ENCODE results near the gene SRI. TPM values are rescaled to one million over a fixed set of nuclear protein-coding genes. Genes with fewer than 3 reads are reported as not detected.

The SRI gene
- total RNA-seq, 1 donor from 2014 or later = 16.7 TPM

DNA sequence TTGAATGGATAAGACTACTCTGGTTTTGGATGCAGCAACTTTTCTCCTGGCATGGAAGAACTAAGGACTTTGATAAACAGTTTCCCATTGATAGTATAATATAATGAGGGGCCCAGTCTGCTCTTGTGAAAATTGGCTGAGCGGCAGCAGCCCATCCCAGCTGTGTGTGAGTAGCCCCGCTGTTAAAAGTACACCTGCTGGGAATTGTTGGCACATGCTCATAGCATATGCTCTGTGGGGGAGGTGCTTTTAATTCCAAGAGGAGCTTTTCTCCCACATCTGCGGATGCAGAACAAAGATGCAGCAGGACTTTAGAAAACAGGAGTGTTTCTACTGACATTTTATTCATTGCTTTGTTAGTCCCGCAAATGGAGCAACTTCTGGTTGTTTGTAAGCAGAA is 19.0 kb downstream of the SRI start:
- H3K4me1 ChIP-seq = no peaks in the 10 kb centered on the region
- TF ChIP-seq, protein P1, sequence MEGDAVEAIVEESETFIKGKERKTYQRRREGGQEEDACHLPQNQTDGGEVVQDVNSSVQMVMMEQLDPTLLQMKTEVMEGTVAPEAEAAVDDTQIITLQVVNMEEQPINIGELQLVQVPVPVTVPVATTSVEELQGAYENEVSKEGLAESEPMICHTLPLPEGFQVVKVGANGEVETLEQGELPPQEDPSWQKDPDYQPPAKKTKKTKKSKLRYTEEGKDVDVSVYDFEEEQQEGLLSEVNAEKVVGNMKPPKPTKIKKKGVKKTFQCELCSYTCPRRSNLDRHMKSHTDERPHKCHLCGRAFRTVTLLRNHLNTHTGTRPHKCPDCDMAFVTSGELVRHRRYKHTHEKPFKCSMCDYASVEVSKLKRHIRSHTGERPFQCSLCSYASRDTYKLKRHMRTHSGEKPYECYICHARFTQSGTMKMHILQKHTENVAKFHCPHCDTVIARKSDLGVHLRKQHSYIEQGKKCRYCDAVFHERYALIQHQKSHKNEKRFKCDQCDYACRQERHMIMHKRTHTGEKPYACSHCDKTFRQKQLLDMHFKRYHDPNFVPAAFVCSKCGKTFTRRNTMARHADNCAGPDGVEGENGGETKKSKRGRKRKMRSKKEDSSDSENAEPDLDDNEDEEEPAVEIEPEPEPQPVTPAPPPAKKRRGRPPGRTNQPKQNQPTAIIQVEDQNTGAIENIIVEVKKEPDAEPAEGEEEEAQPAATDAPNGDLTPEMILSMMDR (IDR thresholded peaks at IDR 0.05) = no peak
- no peak overlapping the region for H3K4me3 ChIP-seq
- no peaks in the 10 kb centered on the region for H3K27me3 ChIP-seq
- intact Hi-C loops (cut with DNase I) = no loop called here
- no peaks in the 10 kb centered on the region for H3K9me3 ChIP-seq
- no peak overlapping the region for H3K27ac ChIP-seq
- no peak for DNase-seq (ENCODE audit: low spot score in 2 of 2)
- H3K36me3 ChIP-seq = peaks cover 20 to 28% of the 10 kb centered on the region in 2 donors

DNA sequence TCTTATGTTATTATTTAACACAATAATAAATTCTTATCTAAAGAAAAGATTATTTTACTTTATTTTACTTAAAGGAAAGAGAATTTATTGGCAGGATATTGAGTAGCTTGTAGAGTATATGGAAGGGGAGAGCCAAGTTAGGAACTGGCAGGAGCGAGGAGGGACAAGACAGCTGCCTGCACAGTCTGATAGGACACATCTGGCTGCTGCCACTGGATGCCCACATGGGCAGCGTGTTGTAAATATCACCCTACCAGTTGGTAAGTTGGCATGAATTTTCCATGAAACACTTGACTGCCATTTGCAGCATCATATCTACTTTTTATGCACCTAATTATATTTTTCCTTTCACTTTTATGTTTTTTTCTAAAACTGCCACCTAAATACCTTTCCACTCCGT is 19.6 kb downstream of the SRI start:
- intact Hi-C loops (cut with DNase I) = no loop called here
- H3K4me3 ChIP-seq = no peak overlapping the region
- peaks cover 17 to 25% of the 10 kb centered on the region in 2 donors for H3K36me3 ChIP-seq
- DNase-seq (ENCODE audit: low spot score in 2 of 2) = no peak
- H3K4me1 ChIP-seq = no peaks in the 10 kb centered on the region
- no peaks in the 10 kb centered on the region for H3K27me3 ChIP-seq
- H3K9me3 ChIP-seq = no peaks in the 10 kb centered on the region
- no peak overlapping the region for H3K27ac ChIP-seq
- TF ChIP-seq, protein P1 (IDR thresholded peaks at IDR 0.05) = no peak

DNA sequence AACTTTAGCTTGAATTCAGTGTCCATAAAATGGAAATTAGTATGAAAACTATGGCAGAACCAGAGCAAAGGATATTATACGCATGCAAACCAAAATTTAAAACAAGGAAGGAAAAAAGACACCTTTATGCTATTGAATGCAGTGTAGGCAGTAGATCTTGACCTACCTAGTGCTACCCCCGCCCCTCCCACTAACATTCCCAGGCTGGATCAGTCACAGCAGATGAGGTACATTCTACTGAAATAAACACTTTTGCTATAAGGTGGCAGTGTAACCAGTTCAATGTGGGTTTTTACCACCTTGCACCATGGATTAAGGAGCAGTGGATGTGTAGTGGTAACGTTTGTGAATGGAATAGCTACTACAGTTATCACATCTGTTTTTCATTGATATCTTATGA is 27.9 kb downstream of the SRI start:
- no peak overlapping the region for H3K27ac ChIP-seq
- no peaks in the 10 kb centered on the region for H3K9me3 ChIP-seq
- H3K36me3 ChIP-seq = no peaks in the 10 kb centered on the region
- H3K4me1 ChIP-seq = no peaks in the 10 kb centered on the region
- DNase-seq (ENCODE audit: low spot score in 2 of 2) = no peak
- no peaks in the 10 kb centered on the region for H3K27me3 ChIP-seq
- intact Hi-C loops (cut with DNase I) = no loop called here
- TF ChIP-seq, protein P1 (IDR thresholded peaks at IDR 0.05) = no peak
- H3K4me3 ChIP-seq = no peak overlapping the region

DNA sequence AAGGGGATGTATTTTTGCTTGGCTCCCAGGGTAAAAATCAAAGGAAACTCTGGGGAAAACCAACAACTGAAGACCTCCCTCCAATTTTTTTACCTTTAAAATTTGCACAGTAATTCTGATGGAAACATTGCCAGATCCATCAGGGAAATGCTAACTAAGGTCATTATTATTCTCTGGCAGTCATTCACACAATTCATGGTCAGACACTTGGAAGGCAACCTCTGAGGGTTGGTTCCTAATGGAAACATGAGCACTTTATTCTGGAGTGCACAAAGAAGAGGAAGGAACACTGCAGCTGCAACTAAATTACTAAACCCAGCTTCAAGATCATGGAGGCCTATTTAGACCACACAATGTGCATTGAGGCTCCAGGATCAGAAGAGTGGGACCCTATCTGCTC is 34.2 kb downstream of the SRI start:
- intact Hi-C loops (cut with DNase I) = no loop called here
- Histone ChIP-seq H3K27ac (no peak overlapping the region), H3K9me3 (no peaks in the 10 kb centered on the region), H3K36me3 (no peaks in the 10 kb centered on the region), H3K4me3 (no peak overlapping the region), H3K27me3 (no peaks in the 10 kb centered on the region), H3K4me1 (no peaks in the 10 kb centered on the region)
- TF ChIP-seq, protein P1 (IDR thresholded peaks at IDR 0.05) = no peak
- no peak for DNase-seq (ENCODE audit: low spot score in 2 of 2)

DNA sequence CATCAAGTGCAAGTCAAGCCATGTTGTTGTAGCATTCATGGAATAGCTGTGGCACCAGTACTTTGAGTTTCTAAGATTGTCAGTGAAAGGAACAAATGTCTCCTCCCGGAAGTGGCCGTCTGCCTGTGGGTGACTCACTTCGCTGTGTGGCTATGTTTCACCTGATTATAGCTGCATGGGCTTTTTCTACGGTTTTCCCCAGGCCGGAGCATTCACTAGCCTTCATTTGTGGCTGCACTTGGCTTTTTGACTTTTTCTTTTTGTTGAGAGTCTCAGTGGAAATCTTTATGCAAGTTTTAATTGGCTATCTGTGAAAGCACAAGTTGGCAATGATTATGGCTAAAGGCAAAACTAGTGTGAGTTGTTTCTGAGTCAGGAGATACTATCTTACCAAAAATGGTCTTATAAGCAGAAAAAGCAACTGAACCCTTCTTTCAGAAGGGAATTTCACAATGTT is 35.0 kb downstream of the SRI start:
- TF ChIP-seq, protein P1 (IDR thresholded peaks at IDR 0.05) = no peak
- peak in 1 of 2 donors; percentile 65 for DNase-seq (ENCODE audit: low spot score in 2 of 2)
- Histone ChIP-seq H3K4me1 (no peaks in the 10 kb centered on the region), H3K36me3 (no peaks in the 10 kb centered on the region), H3K9me3 (no peaks in the 10 kb centered on the region), H3K27ac (peak overlapping the region in 1 of 2 donors; percentile 23), H3K27me3 (no peaks in the 10 kb centered on the region), H3K4me3 (no peak overlapping the region)
- intact Hi-C loops (cut with DNase I) = no loop called here

DNA sequence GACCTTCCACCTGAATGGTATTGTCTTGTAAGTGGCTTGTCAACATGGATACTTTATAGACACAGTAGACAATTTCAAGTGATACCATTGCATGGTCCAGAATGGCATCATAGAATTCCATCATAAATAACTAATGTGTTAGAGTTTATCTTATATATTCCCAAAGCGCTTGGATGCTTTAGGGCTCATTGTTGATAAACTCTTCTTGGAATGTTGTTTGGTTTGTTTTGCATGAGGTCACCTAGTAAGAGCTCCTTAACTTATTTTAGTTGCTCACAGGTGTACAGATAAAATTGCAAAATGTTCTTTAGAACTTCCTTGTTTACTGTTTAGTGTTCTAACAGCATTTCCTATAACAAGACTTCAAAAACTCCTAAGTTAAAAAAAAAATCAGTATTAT is 36.8 kb downstream of the SRI start:
- H3K9me3 ChIP-seq = no peaks in the 10 kb centered on the region
- H3K27ac ChIP-seq = no peak overlapping the region
- no peaks in the 10 kb centered on the region for H3K36me3 ChIP-seq
- no peak overlapping the region for H3K4me3 ChIP-seq
- intact Hi-C loops (cut with DNase I) = no loop called here
- no peaks in the 10 kb centered on the region for H3K27me3 ChIP-seq
- TF ChIP-seq, protein P1 (IDR thresholded peaks at IDR 0.05) = no peak
- H3K4me1 ChIP-seq = no peaks in the 10 kb centered on the region
- no peak for DNase-seq (ENCODE audit: low spot score in 2 of 2)

All from ascending aorta (tissue), 2 donors.